AG08396 (cell line): ENCODE results near the gene GPR17.

Source experiments
- DNase-seq: peaks from one replicate; pipeline ENCODE4 v3.0.0; 2012; ENCODE audit warnings: low spot score, mixed read lengths

The GPR17 gene

GRCh38 chr2:127630096-127630863, 15.7 kb upstream of the GPR17 start:
- no peak for DNase-seq

GRCh38 chr2:127630864-127631540, 15.0 kb upstream of the GPR17 start:
- no peak for DNase-seq

GRCh38 chr2:127631541-127631996, 14.4 kb upstream of the GPR17 start:
- no peak for DNase-seq

GRCh38 chr2:127631997-127632581, 13.9 kb upstream of the GPR17 start:
- no peak for DNase-seq

- DNase-seq = no peak
Observed at GRCh38 chr2:127632592-127633489, 13.1 kb upstream of the GPR17 start.

- no peak for DNase-seq
Observed at GRCh38 chr2:127633556-127634065, 12.3 kb upstream of the GPR17 start.

GRCh38 chr2:127634066-127634617, 11.8 kb upstream of the GPR17 start:
- no peak for DNase-seq

- DNase-seq = no peak
Observed at GRCh38 chr2:127634626-127635379, 11.2 kb upstream of the GPR17 start.

GRCh38 chr2:127635380-127636237, 10.3 kb upstream of the GPR17 start:
- DNase-seq = no peak

GRCh38 chr2:127636248-127637235, 9.4 kb upstream of the GPR17 start:
- DNase-seq = no peak

- no peak for DNase-seq
Observed at GRCh38 chr2:127637236-127637630, 8.7 kb upstream of the GPR17 start.

- DNase-seq = peak; percentile 91
Observed at GRCh38 chr2:127637725-127638252, 8.2 kb upstream of the GPR17 start.

GRCh38 chr2:127638361-127639110, 7.4 kb upstream of the GPR17 start:
- peak; percentile 21 for DNase-seq

- DNase-seq = no peak
Observed at GRCh38 chr2:127639111-127639474, 6.9 kb upstream of the GPR17 start.

GRCh38 chr2:127640082-127641072, 5.6 kb upstream of the GPR17 start:
- DNase-seq = no peak

GRCh38 chr2:127641133-127641532, 4.8 kb upstream of the GPR17 start:
- no peak for DNase-seq
